ENCODE data around the gene GPR78. TPM values are rescaled to one million over a fixed set of nuclear protein-coding genes. Genes with fewer than 3 reads are reported as not detected.

The GPR78 gene
- total and polyA plus RNA-seq, 2 experiments from 2014 or later = 0.05 TPM; not detected in 1

DNA sequence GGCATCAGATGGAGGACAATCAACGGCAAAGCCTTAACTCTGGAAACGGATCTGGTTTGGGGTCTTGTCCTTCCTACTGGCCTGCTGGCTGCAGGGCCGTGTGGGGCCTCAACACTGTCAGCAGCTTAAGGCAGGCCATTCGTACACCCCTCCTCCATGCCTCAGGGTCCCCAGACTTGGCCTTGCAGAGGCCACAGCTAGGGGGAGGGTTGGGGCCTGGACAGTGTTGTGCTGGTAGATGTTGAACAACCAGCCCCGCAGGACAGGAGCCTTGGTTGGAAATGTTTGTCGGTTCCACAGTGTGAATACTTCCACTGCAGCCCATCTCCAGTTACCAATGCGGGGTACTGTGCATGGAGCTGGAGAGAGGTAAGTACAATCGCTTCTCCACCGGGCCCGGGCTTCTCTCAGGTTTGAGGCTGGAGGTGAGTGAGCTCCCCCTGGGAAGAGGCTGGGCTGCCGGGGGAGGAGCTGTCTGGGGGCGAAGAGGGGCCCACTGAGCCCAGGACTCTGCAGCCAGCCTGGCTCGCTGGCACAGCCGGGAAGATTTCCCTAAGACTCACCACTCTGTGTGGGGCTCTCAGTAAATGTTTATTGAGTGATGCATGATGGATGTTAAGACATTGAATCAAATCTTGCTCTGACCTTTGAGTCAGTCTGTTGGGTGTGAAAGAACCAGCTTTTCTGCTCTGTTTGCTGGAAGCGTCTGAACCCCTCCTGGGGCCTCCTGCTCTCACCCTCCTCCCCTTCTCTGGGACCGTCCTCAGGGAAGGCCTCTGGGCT, 19.7 kb upstream of the GPR78 start:
- no peak overlapping the region for H3K4me3 ChIP-seq
- no peaks in the 10 kb centered on the region for H4K20me1 ChIP-seq (ENCODE audit: insufficient read depth)
- H3K36me3 ChIP-seq (ENCODE audit: low read depth) = no peaks in the 10 kb centered on the region
- H3K9ac ChIP-seq = no peak overlapping the region
- WGBS, 2 experiments (ENCODE audit: low coverage in 1 of 2, low lambda C conversion rate in 2 of 2, missing lambda C conversion rate in 2 of 2) = 71 to 77% methylated on average over 16 of the region's 16 CpGs
- no peaks in the 10 kb centered on the region for H3K9me2 ChIP-seq (ENCODE audit: insufficient read depth)
- H3K9me3 ChIP-seq (ENCODE audit: low read depth) = no peaks in the 10 kb centered on the region
- TF ChIP-seq EZH2phosphoT487 (IDR thresholded peaks at IDR 0.05; ENCODE audit: insufficient read depth, low read depth) = no peak
- H3K27ac ChIP-seq = no peak overlapping the region
- no peak overlapping the region for H3K4me2 ChIP-seq (ENCODE audit: unreplicated experiment)
- H3K79me2 ChIP-seq (ENCODE audit: insufficient read depth) = no peaks in the 10 kb centered on the region
- no peak overlapping the region for H2AFZ ChIP-seq
- DNase-seq = peak; percentile 24
- no peaks in the 10 kb centered on the region for H3F3A ChIP-seq (ENCODE audit: insufficient read depth)
- peaks cover 22% of the 10 kb centered on the region for H3K4me1 ChIP-seq (ENCODE audit: insufficient read depth)
- H3K27me3 ChIP-seq (replicated peaks; ENCODE audit: insufficient read depth) = no peaks in the 10 kb centered on the region
- in situ Hi-C loops (cut with MboI) = no loop called here

DNA sequence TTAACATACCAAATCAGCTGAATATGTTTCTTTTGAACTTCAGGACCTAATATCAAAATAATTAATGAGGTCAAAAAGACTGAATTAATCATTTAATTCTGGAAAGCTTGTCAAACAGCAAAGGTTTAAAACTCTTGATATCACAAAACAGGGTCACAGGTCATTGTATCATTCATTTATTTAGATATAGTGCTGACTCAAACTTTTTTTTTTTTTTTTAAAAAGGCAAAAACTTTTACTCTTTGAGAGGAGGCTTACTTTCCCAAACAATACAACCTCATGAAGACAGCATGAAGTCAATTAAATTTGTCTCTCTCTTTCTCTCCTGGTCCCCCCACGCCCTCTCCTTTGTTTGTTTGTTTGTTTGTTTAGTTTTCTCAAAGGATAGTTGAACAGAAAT, 15.6 kb upstream of the GPR78 start:
- H3K9me2 ChIP-seq (ENCODE audit: insufficient read depth) = no peaks in the 10 kb centered on the region
- no peak overlapping the region for H3K4me3 ChIP-seq
- no peak overlapping the region for H2AFZ ChIP-seq
- H3K79me2 ChIP-seq (ENCODE audit: insufficient read depth) = no peaks in the 10 kb centered on the region
- WGBS, 2 experiments (ENCODE audit: low coverage in 1 of 2, low lambda C conversion rate in 2 of 2, missing lambda C conversion rate in 2 of 2) = 11 to 18% methylated on average over 1 of the region's 1 CpG
- DNase-seq = no peak
- no peak overlapping the region for H3K27ac ChIP-seq
- H3K9ac ChIP-seq = no peak overlapping the region
- H3K36me3 ChIP-seq (ENCODE audit: low read depth) = no peaks in the 10 kb centered on the region
- H3F3A ChIP-seq (ENCODE audit: insufficient read depth) = no peaks in the 10 kb centered on the region
- TF ChIP-seq EZH2 (IDR thresholded peaks at IDR 0.05; ENCODE audit: insufficient read depth, poor library complexity, severe bottlenecking) = no peak
- no peak for TF ChIP-seq EZH2phosphoT487 (IDR thresholded peaks at IDR 0.05; ENCODE audit: insufficient read depth, low read depth)
- in situ Hi-C loops (cut with MboI) = no loop called here
- H3K9me3 ChIP-seq (ENCODE audit: low read depth) = no peaks in the 10 kb centered on the region
- 0 out of 2 replicates have a peak, but pooled peaks cover 4% of the 10 kb centered on the region for H3K27me3 ChIP-seq (replicated peaks; ENCODE audit: insufficient read depth)
- H4K20me1 ChIP-seq (ENCODE audit: insufficient read depth) = no peaks in the 10 kb centered on the region
- H3K4me2 ChIP-seq (ENCODE audit: unreplicated experiment) = no peak overlapping the region
- H3K4me1 ChIP-seq (ENCODE audit: insufficient read depth) = no peaks in the 10 kb centered on the region

GRCh38 chr4:8568068-8568668, 12.0 kb upstream of the GPR78 start:
- DNase-seq = no peak
- Histone ChIP-seq H3K27ac (no peak overlapping the region), H3K27me3 (replicated peaks; ENCODE audit: insufficient read depth) (0 out of 2 replicates have a peak, but pooled peaks cover 4% of the 10 kb centered on the region), H3F3A (ENCODE audit: insufficient read depth) (no peaks in the 10 kb centered on the region), H3K4me1 (ENCODE audit: insufficient read depth) (no peaks in the 10 kb centered on the region), H3K79me2 (ENCODE audit: insufficient read depth) (no peaks in the 10 kb centered on the region), H3K9me2 (ENCODE audit: insufficient read depth) (no peaks in the 10 kb centered on the region), H3K9ac (no peak overlapping the region), H3K4me2 (ENCODE audit: unreplicated experiment) (no peak overlapping the region), H3K36me3 (ENCODE audit: low read depth) (no peaks in the 10 kb centered on the region), H3K9me3 (ENCODE audit: low read depth) (no peaks in the 10 kb centered on the region), H4K20me1 (ENCODE audit: insufficient read depth) (no peaks in the 10 kb centered on the region), H2AFZ (no peak overlapping the region), H3K4me3 (no peak overlapping the region)
- TF ChIP-seq EZH2phosphoT487 (IDR thresholded peaks at IDR 0.05; ENCODE audit: insufficient read depth, low read depth) (no peak), EZH2 (IDR thresholded peaks at IDR 0.05; ENCODE audit: insufficient read depth, poor library complexity, severe bottlenecking) (no peak)
- 63 to 66% methylated on average over 5 of the region's 5 CpGs for WGBS, 2 experiments (ENCODE audit: low coverage in 1 of 2, low lambda C conversion rate in 2 of 2, missing lambda C conversion rate in 2 of 2)
- in situ Hi-C loops (cut with MboI) = no loop called here

GRCh38 chr4:8570201-8570600, 10.0 kb upstream of the GPR78 start:
- no peak overlapping the region for H3K4me2 ChIP-seq (ENCODE audit: unreplicated experiment)
- H4K20me1 ChIP-seq (ENCODE audit: insufficient read depth) = no peaks in the 10 kb centered on the region
- no peak overlapping the region for H2AFZ ChIP-seq
- H3K4me3 ChIP-seq = no peak overlapping the region
- no peaks in the 10 kb centered on the region for H3F3A ChIP-seq (ENCODE audit: insufficient read depth)
- no peaks in the 10 kb centered on the region for H3K79me2 ChIP-seq (ENCODE audit: insufficient read depth)
- WGBS, 2 experiments (ENCODE audit: low coverage in 1 of 2, low lambda C conversion rate in 2 of 2, missing lambda C conversion rate in 2 of 2) = 80 to 95% methylated on average over 1 of the region's 1 CpG
- no peak for DNase-seq
- H3K9me3 ChIP-seq (ENCODE audit: low read depth) = no peaks in the 10 kb centered on the region
- in situ Hi-C loops (cut with MboI) = no loop called here
- TF ChIP-seq EZH2 (IDR thresholded peaks at IDR 0.05; ENCODE audit: insufficient read depth, poor library complexity, severe bottlenecking) (no peak), EZH2phosphoT487 (IDR thresholded peaks at IDR 0.05; ENCODE audit: insufficient read depth, low read depth) (no peak)
- H3K27ac ChIP-seq = no peak overlapping the region
- H3K36me3 ChIP-seq (ENCODE audit: low read depth) = no peaks in the 10 kb centered on the region
- H3K9ac ChIP-seq = no peak overlapping the region
- peaks cover 5% of the 10 kb centered on the region; the same call in 1 of the 2 replicates for H3K27me3 ChIP-seq (replicated peaks; ENCODE audit: insufficient read depth)
- H3K9me2 ChIP-seq (ENCODE audit: insufficient read depth) = no peaks in the 10 kb centered on the region
- no peaks in the 10 kb centered on the region for H3K4me1 ChIP-seq (ENCODE audit: insufficient read depth)
